Measurements from ENCODE around the gene TECPR2. TPM values are rescaled to one million over a fixed set of nuclear protein-coding genes. Genes with fewer than 3 reads are reported as not detected.

The TECPR2 gene
- total RNA-seq, 1 donor from 2014 or later, result 21.4 TPM

DNA sequence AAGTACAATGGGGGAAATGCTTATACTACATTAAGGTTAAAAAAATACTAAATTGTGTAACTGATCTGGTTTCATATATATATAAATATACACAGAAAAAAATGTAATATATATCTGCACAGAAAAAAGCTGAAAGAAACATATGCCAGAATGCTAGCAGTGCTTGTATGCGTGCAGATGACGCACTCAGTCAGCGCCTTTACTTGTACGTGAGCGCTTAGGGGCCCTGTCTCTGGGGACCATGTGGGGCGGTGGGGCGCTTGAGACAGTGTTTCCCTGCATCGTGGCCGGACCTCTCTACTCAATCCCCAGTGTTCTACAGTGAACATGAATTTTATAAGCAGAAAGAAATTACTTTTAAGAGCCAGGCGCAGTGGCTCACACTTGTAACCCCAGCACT is 139.8 kb downstream of the TECPR2 start:
- Histone ChIP-seq H3K27ac (no peak overlapping the region), H3K27me3 (no peaks in the 10 kb centered on the region), H3K4me3 (no peak overlapping the region), H3K9me3 (no peaks in the 10 kb centered on the region), H3K36me3 (peaks cover 9% of the 10 kb centered on the region), H3K4me1 (peaks cover 14% of the 10 kb centered on the region)
- intact Hi-C loops (cut with DNase I), result no loop called here
- no peak for DNase-seq
- no peak for ATAC-seq
- TF ChIP-seq, protein P1, sequence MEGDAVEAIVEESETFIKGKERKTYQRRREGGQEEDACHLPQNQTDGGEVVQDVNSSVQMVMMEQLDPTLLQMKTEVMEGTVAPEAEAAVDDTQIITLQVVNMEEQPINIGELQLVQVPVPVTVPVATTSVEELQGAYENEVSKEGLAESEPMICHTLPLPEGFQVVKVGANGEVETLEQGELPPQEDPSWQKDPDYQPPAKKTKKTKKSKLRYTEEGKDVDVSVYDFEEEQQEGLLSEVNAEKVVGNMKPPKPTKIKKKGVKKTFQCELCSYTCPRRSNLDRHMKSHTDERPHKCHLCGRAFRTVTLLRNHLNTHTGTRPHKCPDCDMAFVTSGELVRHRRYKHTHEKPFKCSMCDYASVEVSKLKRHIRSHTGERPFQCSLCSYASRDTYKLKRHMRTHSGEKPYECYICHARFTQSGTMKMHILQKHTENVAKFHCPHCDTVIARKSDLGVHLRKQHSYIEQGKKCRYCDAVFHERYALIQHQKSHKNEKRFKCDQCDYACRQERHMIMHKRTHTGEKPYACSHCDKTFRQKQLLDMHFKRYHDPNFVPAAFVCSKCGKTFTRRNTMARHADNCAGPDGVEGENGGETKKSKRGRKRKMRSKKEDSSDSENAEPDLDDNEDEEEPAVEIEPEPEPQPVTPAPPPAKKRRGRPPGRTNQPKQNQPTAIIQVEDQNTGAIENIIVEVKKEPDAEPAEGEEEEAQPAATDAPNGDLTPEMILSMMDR (IDR thresholded peaks at IDR 0.05), result no peak

DNA sequence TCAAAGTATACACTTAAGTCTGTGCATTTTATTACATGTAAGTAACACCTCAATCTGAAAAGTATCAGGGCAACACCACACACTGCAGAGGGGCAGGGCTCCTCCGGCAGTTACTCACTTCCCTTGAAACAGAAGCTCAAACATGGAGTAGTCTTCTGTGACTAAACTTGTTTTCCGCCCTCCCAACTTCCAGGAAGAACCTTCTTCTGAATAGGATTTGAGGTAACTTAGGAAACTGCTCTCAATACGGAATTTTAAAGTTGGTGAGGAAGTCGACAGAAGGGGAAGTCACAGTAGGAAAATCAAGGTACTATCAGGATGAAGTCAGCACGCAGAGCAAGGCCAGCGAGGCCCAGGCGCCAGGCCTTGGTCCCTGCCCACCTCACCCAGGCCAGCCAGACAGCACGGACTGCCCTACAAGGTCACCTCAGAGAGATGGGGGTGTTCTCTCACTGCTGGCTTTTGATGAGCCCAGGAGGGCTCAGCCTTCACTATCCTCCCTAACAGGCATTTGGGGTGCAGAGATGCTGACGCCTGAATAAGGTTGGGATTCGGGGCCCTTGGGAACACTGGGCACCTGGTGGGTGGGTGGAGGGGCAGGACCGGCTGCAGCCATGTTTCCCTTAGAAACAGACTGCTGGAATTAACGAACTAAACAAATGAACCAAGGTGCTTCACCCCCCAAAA is 141.0 kb downstream of the TECPR2 start:
- Histone ChIP-seq H3K27ac (no peak overlapping the region), H3K9me3 (no peaks in the 10 kb centered on the region), H3K4me3 (no peak overlapping the region), H3K27me3 (no peaks in the 10 kb centered on the region), H3K4me1 (peaks cover 19% of the 10 kb centered on the region), H3K36me3 (no peaks in the 10 kb centered on the region)
- TF ChIP-seq, protein P1 (IDR thresholded peaks at IDR 0.05), result no peak
- no peak for DNase-seq
- intact Hi-C loops (cut with DNase I), result no loop called here
- ATAC-seq, result no peak

DNA sequence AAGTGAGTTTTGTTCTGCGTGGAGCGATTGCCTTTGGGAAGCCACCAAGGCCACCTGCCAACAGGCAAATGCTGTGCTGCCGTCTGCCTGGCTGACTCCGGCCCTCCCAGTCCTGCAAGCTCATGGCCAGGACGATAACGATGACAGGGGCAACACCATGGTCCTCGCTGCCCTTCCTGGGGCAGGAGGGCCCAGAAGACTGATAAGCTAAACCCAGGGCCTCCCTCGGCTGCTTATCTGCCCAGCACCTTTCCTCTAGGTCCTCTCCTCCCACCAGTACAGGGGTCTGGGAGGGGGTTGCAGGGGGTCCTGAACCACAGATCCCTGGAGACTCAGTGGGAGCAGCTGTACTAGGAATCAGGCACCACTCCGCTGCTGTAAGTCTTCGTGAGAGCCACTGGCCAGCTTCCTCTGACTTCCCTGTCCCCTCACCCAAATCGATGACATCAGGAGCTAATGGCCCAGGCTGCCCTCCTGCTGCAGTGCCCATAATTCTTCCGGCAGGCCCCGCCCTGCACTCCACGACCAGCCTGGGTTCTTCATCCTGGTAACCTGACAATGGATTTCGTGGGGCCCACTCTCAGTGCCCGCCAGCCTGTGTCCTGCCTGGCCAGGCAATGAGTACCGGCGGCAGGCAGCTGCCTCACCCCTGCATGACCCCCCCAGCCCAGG is 141.7 kb downstream of the TECPR2 start:
- Histone ChIP-seq H3K4me1 (peaks cover 18% of the 10 kb centered on the region), H3K27ac (no peak overlapping the region), H3K9me3 (no peaks in the 10 kb centered on the region), H3K27me3 (no peaks in the 10 kb centered on the region), H3K36me3 (no peaks in the 10 kb centered on the region), H3K4me3 (no peak overlapping the region)
- peak; percentile 62 for DNase-seq
- intact Hi-C loops (cut with DNase I), result no loop called here
- no peak for ATAC-seq
- TF ChIP-seq, protein P1 (IDR thresholded peaks at IDR 0.05), result no peak

DNA sequence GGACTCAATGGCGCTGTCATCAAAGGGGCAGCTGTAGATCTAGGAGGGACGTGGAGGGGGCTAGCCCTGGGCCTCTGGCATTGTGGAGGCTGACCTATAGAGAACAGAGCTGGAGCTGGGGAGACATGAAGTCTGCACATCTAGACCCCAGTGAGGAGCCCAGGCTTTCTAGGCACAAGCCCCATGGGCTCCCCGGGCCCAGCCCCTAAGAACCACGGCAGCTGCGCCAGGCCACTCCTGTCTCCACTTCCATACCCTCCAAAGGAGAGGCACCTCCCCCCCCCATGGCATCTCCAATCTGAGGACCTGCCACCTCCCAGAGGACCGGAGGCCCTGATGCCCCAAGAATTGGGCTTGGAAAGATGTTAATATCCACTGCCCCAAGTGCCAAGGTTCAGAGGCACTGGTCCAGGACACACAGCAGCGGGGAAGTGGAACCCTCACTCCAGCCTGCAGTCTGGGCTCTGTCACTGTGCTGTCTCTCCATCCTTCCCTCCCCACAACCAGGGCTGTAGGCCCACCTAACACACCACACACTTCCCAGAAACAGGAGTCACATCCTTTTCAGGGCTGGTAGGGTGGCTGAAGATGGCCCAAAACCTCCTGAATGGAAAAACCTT is 142.4 kb downstream of the TECPR2 start:
- DNase-seq (no peak), ATAC-seq (no peak)
- H3K9me3 ChIP-seq, result no peaks in the 10 kb centered on the region
- peaks cover 14% of the 10 kb centered on the region for H3K4me1 ChIP-seq
- H3K4me3 ChIP-seq, result no peak overlapping the region
- TF ChIP-seq, protein P1 (IDR thresholded peaks at IDR 0.05), result no peak
- H3K27ac ChIP-seq, result no peak overlapping the region
- intact Hi-C loops (cut with DNase I), result no loop called here
- no peaks in the 10 kb centered on the region for H3K27me3 ChIP-seq
- H3K36me3 ChIP-seq, result no peaks in the 10 kb centered on the region

DNA sequence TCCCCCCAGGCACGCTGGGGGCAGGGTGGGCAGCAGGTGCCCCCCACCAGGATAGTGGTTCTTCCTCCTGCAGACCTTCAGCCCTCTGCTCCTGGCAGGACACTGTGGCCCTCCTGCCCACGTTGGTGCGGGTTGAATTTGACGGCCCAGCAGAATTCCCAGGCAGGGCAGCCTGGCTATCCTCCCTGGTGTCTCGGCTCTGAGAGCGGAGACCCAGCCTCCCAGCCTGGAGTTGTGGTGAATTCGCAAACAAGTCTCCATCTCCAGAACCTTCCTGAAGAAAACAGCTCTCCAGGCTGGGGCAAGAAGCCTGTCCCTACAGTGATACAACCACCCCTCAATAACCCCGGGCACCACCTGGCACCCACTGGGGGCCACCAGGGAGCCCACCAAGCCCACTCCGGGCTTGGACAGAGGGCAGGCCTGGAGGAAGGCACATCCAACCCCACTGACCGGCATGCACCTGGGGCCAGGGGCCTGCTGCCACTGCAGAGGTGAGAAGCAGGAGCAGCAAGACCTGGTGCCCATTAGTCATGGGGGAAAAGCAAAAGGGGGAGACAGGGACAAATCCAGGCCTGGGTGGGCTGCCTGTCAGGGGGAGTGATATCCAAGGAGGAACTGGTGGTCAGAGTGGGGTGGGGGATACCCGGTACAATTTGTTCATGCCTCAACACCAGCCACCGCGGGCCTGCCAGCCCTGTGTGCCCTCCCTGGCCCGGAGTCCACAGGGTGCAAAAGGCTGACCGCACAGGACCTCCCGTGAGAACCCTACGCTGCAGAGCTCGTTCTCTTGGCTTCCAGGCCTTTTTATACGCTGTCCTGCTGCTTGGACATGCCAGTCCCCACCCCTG is 143.3 kb downstream of the TECPR2 start:
- TF ChIP-seq, protein P1 (IDR thresholded peaks at IDR 0.05), result no peak
- intact Hi-C loops (cut with DNase I), result no loop called here
- Histone ChIP-seq H3K27ac (no peak overlapping the region), H3K27me3 (no peaks in the 10 kb centered on the region), H3K9me3 (no peaks in the 10 kb centered on the region), H3K4me3 (no peak overlapping the region), H3K4me1 (peaks cover 15% of the 10 kb centered on the region), H3K36me3 (no peaks in the 10 kb centered on the region)
- ATAC-seq (no peak), DNase-seq (no peak)

All from upper lobe of right lung (tissue), 1 donor.